Left ventricle myocardium inferior (tissue), 1 donor: ENCODE results near the gene ANKRD44. TPM values are rescaled to one million over a fixed set of nuclear protein-coding genes. Genes with fewer than 3 reads are reported as not detected.

Source experiments
- DNase-seq: peaks from one replicate; pipeline ENCODE4 v3.0.0-alpha.2; 2020
- H3K27ac ChIP-seq: fragments of 200-600 bp; replicated peaks from 2 replicates; pipeline ENCODE4 v1.8.0; 2021
- H3K27me3 ChIP-seq: fragments of 200-600 bp; 2 replicates; pipeline ENCODE4 v1.8.0; 2021; ENCODE audit warnings: low read depth
- H3K36me3 ChIP-seq: fragments of 200-600 bp; 2 replicates; pipeline ENCODE4 v1.8.0; 2021
- H3K4me1 ChIP-seq: fragments of 200-600 bp; 2 replicates; pipeline ENCODE4 v1.8.0; 2021
- H3K4me3 ChIP-seq: fragments of 200-600 bp; 2 replicates; pipeline ENCODE4 v1.8.0; 2021; ENCODE audit warnings: mild to moderate bottlenecking, moderate library complexity
- H3K9me3 ChIP-seq: fragments of 200-600 bp; replicated peaks from 2 replicates; pipeline ENCODE4 v1.8.0; 2021
- CTCF ChIP-seq: fragments of 200-600 bp; IDR thresholded peaks from 2 replicates; pipeline ENCODE4 v1.8.0; 2021; ENCODE audit warnings: antibody characterized with exemption, mild to moderate bottlenecking, borderline replicate concordance
- intact Hi-C: fragments of 100-400 bp; cut with micrococcal nuclease; formaldehyde crosslinking; loops from one replicate; pipeline ENCODE4 v1.11.0; 2022
- total RNA-seq: library from RNA; stranded (reverse); fragmentation: NEBNext Ultra II Directional; extraction: Animal tissue kit (Norgen Biotek cat#: 25700); gene quantifications from one replicate; pipeline ENCODE4 v1.2.1, GENCODE V29; 2021
- donor health status: DM: no; HTN: yes; CAD: no; lungs with severe emphysema.

Gene ANKRD44
- total RNA-seq, 1 donor from 2014 or later, result 7.1 TPM

GRCh38 chr2:197340591-197340990 is 30.0 kb upstream of the ANKRD44 start:
- no peaks in the 10 kb centered on the region for H3K36me3 ChIP-seq
- H3K4me3 ChIP-seq, result no peak overlapping the region
- no peak overlapping the region for H3K27ac ChIP-seq
- no peaks in the 10 kb centered on the region for H3K9me3 ChIP-seq
- intact Hi-C loops, result no loop called here
- H3K27me3 ChIP-seq, result no peaks in the 10 kb centered on the region
- H3K4me1 ChIP-seq, result peaks cover 10% of the 10 kb centered on the region
- no peak for DNase-seq
- no peak for TF ChIP-seq CTCF

GRCh38 chr2:197339496-197340220 is 29.1 kb upstream of the ANKRD44 start:
- peaks cover 10% of the 10 kb centered on the region for H3K4me1 ChIP-seq
- no peak for DNase-seq
- no peaks in the 10 kb centered on the region for H3K27me3 ChIP-seq
- no peaks in the 10 kb centered on the region for H3K9me3 ChIP-seq
- intact Hi-C loops, result no loop called here
- TF ChIP-seq CTCF, result no peak
- H3K27ac ChIP-seq, result no peak overlapping the region
- H3K4me3 ChIP-seq, result no peak overlapping the region
- no peaks in the 10 kb centered on the region for H3K36me3 ChIP-seq

GRCh38 chr2:197339016-197339415 is 28.4 kb upstream of the ANKRD44 start:
- no peak overlapping the region for H3K27ac ChIP-seq
- TF ChIP-seq CTCF, result no peak
- H3K27me3 ChIP-seq, result no peaks in the 10 kb centered on the region
- H3K36me3 ChIP-seq, result no peaks in the 10 kb centered on the region
- intact Hi-C loops, result no loop called here
- DNase-seq, result no peak
- H3K4me1 ChIP-seq, result peaks cover 10% of the 10 kb centered on the region
- no peak overlapping the region for H3K4me3 ChIP-seq
- no peaks in the 10 kb centered on the region for H3K9me3 ChIP-seq

GRCh38 chr2:197332641-197333040 is 22.1 kb upstream of the ANKRD44 start:
- H3K27me3 ChIP-seq, result no peaks in the 10 kb centered on the region
- no peak for TF ChIP-seq CTCF
- DNase-seq, result no peak
- intact Hi-C loops, result no loop called here
- H3K27ac ChIP-seq, result no peak overlapping the region
- H3K4me1 ChIP-seq, result no peaks in the 10 kb centered on the region
- H3K36me3 ChIP-seq, result no peaks in the 10 kb centered on the region
- no peak overlapping the region for H3K4me3 ChIP-seq
- no peaks in the 10 kb centered on the region for H3K9me3 ChIP-seq

GRCh38 chr2:197328461-197328860 is 17.9 kb upstream of the ANKRD44 start:
- intact Hi-C loops, result no loop called here
- no peak for DNase-seq
- no peak overlapping the region for H3K4me3 ChIP-seq
- no peaks in the 10 kb centered on the region for H3K9me3 ChIP-seq
- H3K27ac ChIP-seq, result no peak overlapping the region
- H3K27me3 ChIP-seq, result peaks cover 9% of the 10 kb centered on the region
- no peaks in the 10 kb centered on the region for H3K36me3 ChIP-seq
- H3K4me1 ChIP-seq, result no peaks in the 10 kb centered on the region
- TF ChIP-seq CTCF, result no peak
